Mesodermal cell (in vitro differentiated cells): ENCODE measurements around the gene CNKSR3.
A peak's percentile ranks its signal among the peaks of the same experiment; 100 is the strongest.

Experiments
- H3K27ac ChIP-seq: 2 replicates; pipeline ENCODE4 v1.7.0; 2013; ENCODE audit warnings: mild to moderate bottlenecking, low read depth, low read length, moderate library complexity; ENCODE audit not compliant: severe bottlenecking
- H3K36me3 ChIP-seq: 2 replicates; pipeline ENCODE4 v1.7.1; 2013; ENCODE audit warnings: mild to moderate bottlenecking, low read length, moderate library complexity; ENCODE audit not compliant: control insufficient read depth, insufficient read depth
- H3K4me1 ChIP-seq: one replicate; pipeline ENCODE4 v1.7.1; 2013; ENCODE audit warnings: mild to moderate bottlenecking, low read length; ENCODE audit not compliant: insufficient read depth, control insufficient read depth, poor library complexity, severe bottlenecking
- H3K4me3 ChIP-seq: 2 replicates; pipeline ENCODE4 v1.7.0; 2013; ENCODE audit warnings: low read length, control low read depth, mild to moderate bottlenecking; ENCODE audit not compliant: insufficient read depth, poor library complexity, severe bottlenecking; ENCODE audit errors: extremely low read depth
- H3K9me3 ChIP-seq: 2 replicates; pipeline ENCODE4 v1.7.1; 2013; ENCODE audit warnings: mild to moderate bottlenecking, low read length, moderate library complexity; ENCODE audit not compliant: control insufficient read depth
- WGBS, 2 experiments: methylation state at CpG; one replicate each; pipeline ENCODE4 v1.1.5; 2013; ENCODE audit warnings: missing lambda C conversion rate in 2 of 2; ENCODE audit not compliant: insufficient coverage in 2 of 2; 5-methylcytosine and 5-hydroxymethylcytosine counted together

Gene CNKSR3

DNA sequence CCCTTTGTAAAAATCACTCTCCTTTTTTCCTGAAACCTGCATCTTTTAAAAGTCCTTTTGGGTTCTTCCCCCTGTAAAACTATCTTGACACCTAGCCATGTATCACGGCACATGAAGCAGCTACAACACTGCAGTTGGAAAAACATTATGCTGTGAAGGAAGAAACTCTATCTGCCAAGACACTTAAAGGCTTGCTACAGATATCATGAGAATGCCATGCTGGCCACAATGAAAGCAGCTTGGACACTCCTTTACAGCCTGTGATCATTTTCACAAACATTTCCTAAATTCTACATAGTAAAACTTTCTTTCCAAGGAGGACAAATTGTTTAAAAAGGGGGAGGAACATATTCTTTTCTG is 31.8 kb downstream of the CNKSR3 start:
- WGBS, 2 experiments, result no CpG with 5 or more reads among the region's 1 CpG
- Histone ChIP-seq H3K9me3 (no peaks in the 10 kb centered on the region), H3K36me3 (no peaks in the 10 kb centered on the region), H3K4me1 (peaks cover 19% of the 10 kb centered on the region), H3K4me3 (no peak overlapping the region), H3K27ac (peak overlapping the region; percentile 60)

DNA sequence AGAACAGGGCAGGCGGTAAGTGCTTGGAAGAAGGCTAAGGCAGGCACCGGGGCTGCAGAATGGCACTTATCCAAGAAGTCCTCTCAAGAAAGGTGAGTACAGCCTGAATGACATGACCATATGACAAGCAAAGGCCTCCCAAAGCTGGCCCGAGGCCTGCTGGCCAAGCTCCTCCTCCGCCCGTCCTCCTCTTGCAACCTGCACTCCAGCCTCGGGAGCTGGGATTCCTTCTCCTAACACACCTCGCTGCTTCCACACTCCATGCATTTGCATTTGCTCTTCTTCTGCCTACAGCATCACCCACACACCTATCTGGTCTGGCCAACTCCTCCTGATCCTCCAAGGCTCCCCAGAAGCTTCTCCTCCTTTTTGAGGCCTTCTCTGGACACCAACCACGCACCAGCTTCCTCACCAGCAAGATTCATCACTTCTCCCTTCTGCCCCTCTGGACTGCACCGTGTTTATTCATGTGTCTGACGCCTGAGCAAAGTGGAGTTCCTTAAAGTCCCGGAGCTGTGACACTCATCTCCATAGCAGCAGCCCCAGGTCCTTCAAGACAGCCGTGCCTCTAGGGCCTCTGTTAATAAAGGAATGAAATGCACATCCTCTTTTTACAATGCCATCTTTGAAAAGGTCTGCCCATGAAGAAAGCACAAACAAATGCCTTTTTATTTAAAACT is 32.3 kb downstream of the CNKSR3 start:
- 85 to 90% methylated on average over 11 to 12 of the region's 12 CpGs for WGBS, 2 experiments
- H3K4me1 ChIP-seq, result peaks cover 19% of the 10 kb centered on the region
- no peaks in the 10 kb centered on the region for H3K9me3 ChIP-seq
- H3K36me3 ChIP-seq, result no peaks in the 10 kb centered on the region
- peak overlapping the region; percentile 60 for H3K27ac ChIP-seq
- no peak overlapping the region for H3K4me3 ChIP-seq

DNA sequence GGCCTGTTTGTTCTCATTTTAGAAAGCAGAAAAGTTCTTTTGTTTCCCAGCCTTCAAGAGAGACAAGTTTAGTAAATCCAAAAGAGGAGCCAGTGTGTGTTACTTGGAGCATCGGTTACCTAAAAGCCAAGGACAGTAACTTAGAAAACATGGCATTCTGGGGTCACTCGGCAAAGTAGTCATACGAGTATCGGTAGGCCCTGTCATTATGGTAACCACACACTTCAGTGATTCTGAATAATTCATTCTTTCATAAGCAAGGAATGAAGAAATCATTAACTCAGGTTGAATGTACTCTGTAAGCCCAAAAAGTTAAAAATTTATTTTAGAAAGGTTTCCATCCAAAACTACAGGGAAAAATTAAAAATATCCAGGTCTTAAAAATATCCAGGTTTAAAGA is 34.0 kb downstream of the CNKSR3 start:
- H3K27ac ChIP-seq, result no peak overlapping the region
- H3K36me3 ChIP-seq, result no peaks in the 10 kb centered on the region
- no peak overlapping the region for H3K4me3 ChIP-seq
- H3K9me3 ChIP-seq, result no peaks in the 10 kb centered on the region
- peaks cover 19% of the 10 kb centered on the region for H3K4me1 ChIP-seq
- WGBS, 2 experiments, result 95 to 100% methylated on average over 4 of the region's 4 CpGs

DNA sequence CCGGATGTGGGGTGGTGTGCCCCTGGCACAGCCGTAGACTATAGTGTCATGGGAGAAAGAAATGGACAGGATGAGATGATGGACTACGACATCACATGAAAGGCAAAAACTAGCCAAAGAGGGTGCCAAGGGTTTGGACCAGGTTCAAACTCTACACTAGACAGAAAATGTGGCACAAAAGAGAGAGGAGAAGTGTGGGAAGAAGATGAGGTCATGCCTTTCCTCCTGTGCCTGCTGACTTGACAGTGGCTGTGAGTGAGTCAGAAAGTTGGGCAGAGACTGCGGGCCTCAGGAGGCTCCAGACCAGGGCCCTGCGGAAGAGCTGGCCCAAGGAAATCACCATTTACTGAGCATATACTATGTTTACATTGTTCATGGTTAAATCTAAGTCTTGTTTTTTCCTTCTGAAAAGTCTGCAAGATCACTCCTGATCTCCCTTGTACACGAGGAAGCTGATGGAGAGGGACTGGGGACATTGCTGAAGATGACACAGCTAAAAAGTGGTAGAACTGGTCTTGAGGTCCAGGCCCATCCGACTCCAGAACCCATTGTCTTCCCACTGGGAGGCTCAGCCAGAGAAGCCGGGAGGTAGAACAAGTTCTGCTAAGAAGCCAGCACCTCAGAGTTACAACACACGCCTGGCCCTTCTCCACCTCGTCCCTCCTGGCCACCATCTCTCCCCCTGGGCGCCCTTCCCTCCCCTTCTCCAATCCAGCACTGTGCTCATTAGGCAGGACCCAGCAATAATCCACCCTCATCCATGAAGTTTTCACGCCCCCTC is 35.6 kb downstream of the CNKSR3 start:
- Histone ChIP-seq H3K27ac (no peak overlapping the region), H3K4me3 (no peak overlapping the region), H3K9me3 (peaks cover 8% of the 10 kb centered on the region), H3K4me1 (peaks cover 18% of the 10 kb centered on the region), H3K36me3 (no peaks in the 10 kb centered on the region)
- 91 to 93% methylated on average over 9 of the region's 12 CpGs for WGBS, 2 experiments

DNA sequence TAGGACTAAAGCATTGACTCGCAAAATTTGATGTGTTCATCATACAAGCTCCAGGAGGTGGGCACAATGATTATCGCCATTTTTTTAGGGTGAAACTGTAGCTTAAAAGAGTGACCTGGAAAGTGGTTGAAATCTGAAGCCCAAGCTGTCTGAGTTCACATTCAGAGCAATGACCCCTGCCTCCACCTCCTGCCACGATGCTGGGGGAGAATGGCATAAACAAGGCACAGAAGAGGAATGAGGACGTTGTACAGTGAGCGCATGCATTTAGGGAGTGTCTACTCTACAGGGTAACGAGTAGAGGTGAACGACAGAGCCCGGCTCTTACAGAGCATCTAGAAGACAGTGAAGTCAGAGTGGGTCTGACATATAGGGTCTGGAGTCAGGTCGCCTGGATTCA is 37.2 kb downstream of the CNKSR3 start:
- H3K4me1 ChIP-seq, result peaks cover 3% of the 10 kb centered on the region
- H3K9me3 ChIP-seq, result peaks cover 8% of the 10 kb centered on the region
- H3K27ac ChIP-seq, result no peak overlapping the region
- H3K4me3 ChIP-seq, result no peak overlapping the region
- no peaks in the 10 kb centered on the region for H3K36me3 ChIP-seq
- WGBS, 2 experiments, result 91 to 92% methylated on average over 8 to 9 of the region's 9 CpGs

DNA sequence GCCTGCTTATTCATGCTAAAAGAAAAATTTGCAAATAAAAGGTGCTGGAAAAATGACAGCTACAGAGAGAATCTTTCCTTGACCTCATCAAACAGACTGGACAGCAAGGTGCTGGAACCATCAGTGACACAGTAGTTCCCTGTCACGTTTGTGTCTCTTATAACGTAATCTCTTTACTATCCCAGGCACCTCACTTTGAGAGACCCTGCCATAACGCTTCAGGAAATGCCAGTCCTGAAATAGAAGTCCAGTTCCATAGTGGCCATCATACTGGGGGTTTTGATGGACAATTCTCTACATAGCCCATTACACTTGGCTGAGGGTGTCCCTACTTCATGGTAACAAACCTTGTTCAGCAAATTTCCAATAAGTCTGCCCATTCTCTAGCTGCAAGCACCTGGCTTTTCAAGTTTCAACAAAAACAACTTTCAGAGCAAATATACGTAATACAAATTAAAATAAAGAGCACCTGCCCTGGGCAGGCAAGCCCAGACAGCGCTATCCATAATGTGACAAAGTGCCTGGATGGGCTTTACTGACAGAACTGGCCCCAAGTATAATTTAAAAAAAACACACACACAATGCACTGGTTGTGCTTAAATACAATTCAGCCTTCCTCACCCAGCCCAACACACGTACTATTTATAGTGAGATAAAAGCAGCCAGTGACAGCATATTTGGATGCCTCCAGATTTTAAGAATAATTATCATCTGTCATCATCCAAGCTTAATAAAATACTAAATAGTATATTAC is 38.7 kb downstream of the CNKSR3 start:
- peaks cover 8% of the 10 kb centered on the region for H3K9me3 ChIP-seq
- no peak overlapping the region for H3K4me3 ChIP-seq
- H3K36me3 ChIP-seq, result no peaks in the 10 kb centered on the region
- H3K27ac ChIP-seq, result no peak overlapping the region
- 89 to 90% methylated on average over 3 to 4 of the region's 6 CpGs for WGBS, 2 experiments
- no peaks in the 10 kb centered on the region for H3K4me1 ChIP-seq

DNA sequence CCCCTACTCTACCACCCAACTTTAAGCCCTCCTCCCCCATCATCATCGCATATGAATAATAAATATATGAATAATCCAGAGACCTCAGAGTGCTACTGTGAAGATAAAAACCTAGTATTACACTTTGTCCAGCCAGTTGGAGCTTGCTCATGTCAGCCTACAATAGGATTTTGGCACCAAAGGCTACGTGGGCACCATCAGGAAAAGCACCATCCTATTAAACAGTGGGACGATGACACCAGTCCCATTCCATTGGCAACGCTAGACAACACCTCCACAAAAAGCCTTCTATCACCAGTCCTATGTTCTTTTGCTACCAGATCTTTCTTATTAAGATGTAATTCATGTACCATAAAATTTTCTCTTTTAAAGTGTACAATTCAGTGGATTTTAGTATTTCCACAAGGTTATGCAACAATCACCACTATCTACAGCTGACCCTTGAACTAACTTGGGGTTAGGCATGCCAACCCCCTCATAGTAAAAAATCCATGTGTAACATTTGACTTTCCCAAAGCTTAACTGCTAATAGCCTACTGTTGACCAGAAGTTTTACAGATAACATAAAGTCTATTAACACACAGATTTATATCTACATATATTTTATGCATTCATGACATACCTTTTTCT is 41.1 kb downstream of the CNKSR3 start:
- no peak overlapping the region for H3K27ac ChIP-seq
- H3K4me3 ChIP-seq, result no peak overlapping the region
- 75 to 100% methylated on average over 1 to 2 of the region's 4 CpGs for WGBS, 2 experiments
- no peaks in the 10 kb centered on the region for H3K4me1 ChIP-seq
- peaks cover 8% of the 10 kb centered on the region for H3K9me3 ChIP-seq
- H3K36me3 ChIP-seq, result no peaks in the 10 kb centered on the region

- Histone ChIP-seq H3K27ac (no peak overlapping the region), H3K36me3 (no peaks in the 10 kb centered on the region), H3K4me1 (no peaks in the 10 kb centered on the region), H3K9me3 (peaks cover 8% of the 10 kb centered on the region), H3K4me3 (no peak overlapping the region)
- WGBS, 2 experiments, result 88 to 100% methylated on average over 1 of the region's 3 CpGs
Observed at GRCh38 chr6:154468760-154469159, 41.7 kb downstream of the CNKSR3 start.

DNA sequence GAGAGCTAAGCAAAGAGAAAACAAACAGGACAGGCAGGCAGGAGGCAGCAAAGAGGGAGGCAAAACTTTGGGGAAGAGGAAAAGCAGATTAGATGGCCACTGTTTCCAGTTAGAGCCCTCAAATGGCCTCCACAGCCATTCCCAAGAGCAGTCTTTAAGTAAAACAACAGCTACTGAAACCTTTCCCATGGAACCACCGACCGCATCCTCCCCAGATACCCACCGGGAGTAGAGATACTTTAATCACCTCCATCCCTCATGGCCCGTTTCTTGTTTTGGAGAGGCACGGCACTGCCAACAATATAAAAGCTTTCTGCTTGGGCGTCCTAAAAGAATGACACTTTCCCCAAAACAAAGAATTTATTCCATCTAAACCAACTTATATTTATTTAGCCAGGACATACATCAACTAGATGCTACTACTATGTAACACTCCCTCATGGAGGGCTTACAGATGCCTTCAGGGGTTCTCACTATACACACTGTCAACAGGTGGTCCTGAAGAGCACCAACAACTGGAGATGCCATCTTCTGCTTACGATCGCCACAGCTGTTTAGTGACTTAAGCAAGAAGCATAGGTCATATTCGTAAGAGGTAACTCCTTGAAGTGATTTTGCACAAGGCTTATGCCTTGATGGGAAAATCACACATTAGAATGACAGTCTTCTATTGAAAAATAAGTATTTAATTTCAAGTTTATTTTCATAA is 43.4 kb downstream of the CNKSR3 start:
- WGBS, 2 experiments, result 92 to 93% methylated on average over 6 to 9 of the region's 9 CpGs
- H3K4me1 ChIP-seq, result no peaks in the 10 kb centered on the region
- peaks cover 8% of the 10 kb centered on the region for H3K9me3 ChIP-seq
- H3K27ac ChIP-seq, result no peak overlapping the region
- no peaks in the 10 kb centered on the region for H3K36me3 ChIP-seq
- no peak overlapping the region for H3K4me3 ChIP-seq

DNA sequence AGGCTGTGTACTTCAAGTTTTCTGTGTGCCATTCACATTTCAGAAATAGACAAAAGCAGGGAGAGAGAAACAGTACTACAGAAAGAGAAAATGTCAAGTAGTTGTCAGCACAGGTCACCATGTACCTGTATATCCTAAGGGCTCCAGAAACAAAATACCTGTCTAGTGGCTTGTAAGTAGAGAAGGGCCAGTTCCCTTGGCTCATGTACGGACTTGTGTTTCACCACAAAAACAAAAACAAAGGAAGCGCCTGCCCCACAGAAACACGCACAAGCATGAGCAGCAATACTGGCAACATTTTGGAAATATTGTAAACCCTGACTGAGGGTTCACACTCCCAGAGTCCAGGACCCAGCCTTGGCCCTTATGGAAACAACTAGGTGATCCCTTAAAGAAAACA is 44.3 kb downstream of the CNKSR3 start:
- no peaks in the 10 kb centered on the region for H3K36me3 ChIP-seq
- peaks cover 8% of the 10 kb centered on the region for H3K9me3 ChIP-seq
- no peak overlapping the region for H3K4me3 ChIP-seq
- WGBS, 2 experiments, result 94 to 100% methylated on average over 1 to 3 of the region's 3 CpGs
- H3K27ac ChIP-seq, result no peak overlapping the region
- H3K4me1 ChIP-seq, result peaks cover under 1% of the 10 kb centered on the region
